WTC11 (cell line): Measurements from ENCODE around the gene ZBTB32. TPM values are rescaled to one million over a fixed set of nuclear protein-coding genes. Genes with fewer than 3 reads are reported as not detected.
"Not testable (repeated sequence)": the region's sequence is repeated elsewhere in the genome, so short reads cannot be mapped to it uniquely, and the experiment has no call there.

Source experiments
- ATAC-seq: fragments of 200-7000 bp; cut with Tn5 transposase; 2 replicates; pipeline ENCODE4 v1.10.0; 2021; ENCODE audit warnings: mild to moderate bottlenecking, moderate library complexity
- CTCF ChIA-PET: fragments of 300-600 bp; sonication (Branson Sonifier 250); formaldehyde crosslinking; loops from one replicate; lab custom pipeline; 2021; ENCODE audit warnings: antibody characterized with exemption; lab: Charles Lee
- POLR2A ChIA-PET: fragments of 350-600 bp; sonication (Branson Sonifier 250); formaldehyde crosslinking; loops from one replicate; lab custom pipeline; 2021; ENCODE audit warnings: antibody characterized with exemption; lab: Charles Lee
- DNase-seq: peaks from one replicate; pipeline ENCODE4 v3.0.0; 2021; ENCODE audit warnings: low spot score
- H3K27ac Mint-ChIP-seq: 2 replicates; pipeline ENCODE4 v1.8.0; 2021; ENCODE audit warnings: mixed read lengths
- H3K27me3 Mint-ChIP-seq: 2 replicates; pipeline ENCODE4 v1.8.0; 2021; ENCODE audit warnings: low read depth, mild to moderate bottlenecking, moderate library complexity, mixed read lengths
- H3K36me3 Mint-ChIP-seq: 2 replicates; pipeline ENCODE4 v1.8.0; 2021; ENCODE audit warnings: mixed read lengths
- H3K4me1 Mint-ChIP-seq: 2 replicates; pipeline ENCODE4 v1.8.0; 2022; ENCODE audit warnings: mixed read lengths
- H3K4me3 Mint-ChIP-seq: 2 replicates; pipeline ENCODE4 v1.8.0; 2021; ENCODE audit warnings: mild to moderate bottlenecking, moderate library complexity, mixed read lengths
- H3K9me3 Mint-ChIP-seq: 2 replicates; pipeline ENCODE4 v1.8.0; 2021; ENCODE audit warnings: mixed read lengths
- ATF1 ChIP-seq: sonication (generic); formaldehyde crosslinking; IDR thresholded peaks from 2 replicates; pipeline ENCODE4 v1.8.1; 2023; ENCODE audit warnings: mild to moderate bottlenecking, moderate library complexity, missing genetic modification reagents
- FOXK1 ChIP-seq: sonication (generic); formaldehyde crosslinking; IDR thresholded peaks from 2 replicates; pipeline ENCODE4 v1.8.0; 2022; ENCODE audit warnings: mild to moderate bottlenecking, moderate library complexity, missing genetic modification reagents
- JUN ChIP-seq: sonication (generic); formaldehyde crosslinking; IDR thresholded peaks from 2 replicates; pipeline ENCODE4 v1.8.0; 2023; ENCODE audit warnings: mild to moderate bottlenecking, missing genetic modification reagents
- NFYB ChIP-seq: sonication (generic); formaldehyde crosslinking; conservative IDR thresholded peaks from 2 replicates; pipeline ENCODE4 v1.8.0; 2022; ENCODE audit warnings: low read depth, missing genetic modification reagents
- NR1H2 ChIP-seq: sonication (generic); formaldehyde crosslinking; IDR thresholded peaks from 2 replicates; pipeline ENCODE4 v1.9.0; 2021; ENCODE audit warnings: mild to moderate bottlenecking, moderate library complexity, missing genetic modification reagents
- PRRX2 ChIP-seq: fragments of 250-450 bp; sonication (Bioruptor Pico); IDR thresholded peaks from 2 replicates; pipeline ENCODE4 v1.8.0; 2021; ENCODE audit warnings: mild to moderate bottlenecking
- SOX15 ChIP-seq: fragments of 250-450 bp; sonication (Bioruptor Pico); IDR thresholded peaks from 2 replicates; pipeline ENCODE4 v1.9.0; 2021; ENCODE audit warnings: mild to moderate bottlenecking
- ZNF396 ChIP-seq: fragments of 250-450 bp; sonication (Bioruptor Pico); IDR thresholded peaks from 2 replicates; pipeline ENCODE4 v1.8.0; 2021; ENCODE audit warnings: mild to moderate bottlenecking, moderate library complexity, borderline replicate concordance
- total RNA-seq: library from RNA; stranded (reverse); gene quantifications from 3 replicates; pipeline ENCODE4 v1.2.3, GENCODE V29; 2021
- TF ChIP-seq, protein P1 (sequence below): sonication (generic); formaldehyde crosslinking; IDR thresholded peaks from 2 replicates; pipeline ENCODE4 v1.8.1; 2022; ENCODE audit warnings: missing genetic modification reagents, borderline replicate concordance
- TF ChIP-seq, protein P2 (sequence below): fragments of 250-450 bp; sonication (Bioruptor Pico); IDR thresholded peaks from 2 replicates; pipeline ENCODE4 v2.1.2; 2022; ENCODE audit warnings: mild to moderate bottlenecking, moderate library complexity
- TF ChIP-seq, protein P3 (sequence below): sonication (generic); formaldehyde crosslinking; IDR thresholded peaks from 2 replicates; pipeline ENCODE4 v1.8.0; 2022; ENCODE audit warnings: mild to moderate bottlenecking, missing genetic modification reagents
- TF ChIP-seq, protein P4 (sequence below): sonication (generic); formaldehyde crosslinking; IDR thresholded peaks from 2 replicates; pipeline ENCODE4 v1.8.1; 2022; ENCODE audit warnings: low read depth, missing genetic modification reagents, borderline replicate concordance
- TF ChIP-seq, protein P5 (sequence below): sonication (generic); formaldehyde crosslinking; IDR thresholded peaks from 2 replicates; pipeline ENCODE4 v1.8.0; 2023; ENCODE audit warnings: missing genetic modification reagents
- TF ChIP-seq, protein P6 (sequence below): sonication (generic); formaldehyde crosslinking; conservative IDR thresholded peaks from 2 replicates; pipeline ENCODE4 v1.8.1; 2022; ENCODE audit warnings: mild to moderate bottlenecking, missing genetic modification reagents
- TF ChIP-seq, protein P7 (sequence below): sonication (generic); formaldehyde crosslinking; IDR thresholded peaks from 2 replicates; pipeline ENCODE4 v1.8.1; 2023; ENCODE audit warnings: mild to moderate bottlenecking, missing genetic modification reagents
- TF ChIP-seq, protein P8 (sequence below): sonication (generic); formaldehyde crosslinking; IDR thresholded peaks from 2 replicates; pipeline ENCODE4 v1.8.1; 2023; ENCODE audit warnings: mild to moderate bottlenecking, missing genetic modification reagents

Gene ZBTB32
- total RNA-seq, 1 experiment from 2014 or later = 0.11 TPM

DNA sequence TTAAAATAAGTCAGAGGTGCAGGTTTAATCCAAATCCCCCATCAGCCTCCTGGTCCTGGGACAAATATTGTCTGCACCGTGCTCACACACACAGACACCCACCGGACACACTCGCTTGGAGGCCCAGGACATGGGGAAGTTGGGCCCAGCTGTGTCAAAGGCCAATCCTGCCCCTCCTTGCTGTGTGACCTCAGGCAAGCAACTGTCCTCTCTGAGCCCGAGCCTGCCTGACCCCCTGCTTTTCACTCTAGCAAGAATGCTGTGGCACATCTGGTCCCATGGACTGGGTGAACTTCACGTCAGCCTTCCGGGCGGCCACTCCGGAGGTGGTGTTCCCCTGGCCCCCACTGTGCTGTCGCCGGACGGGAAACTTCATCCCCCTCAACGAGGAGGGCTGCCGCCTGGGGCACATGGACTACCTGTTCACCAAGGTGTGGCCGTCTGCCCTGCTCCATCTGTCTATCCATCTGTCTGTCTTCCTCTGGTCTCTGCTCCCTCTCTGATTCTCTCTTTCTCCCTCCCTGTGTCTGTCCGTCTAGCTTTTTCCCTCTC, 28.7 kb upstream of the ZBTB32 start (continued):
- TF ChIP-seq, protein P1, sequence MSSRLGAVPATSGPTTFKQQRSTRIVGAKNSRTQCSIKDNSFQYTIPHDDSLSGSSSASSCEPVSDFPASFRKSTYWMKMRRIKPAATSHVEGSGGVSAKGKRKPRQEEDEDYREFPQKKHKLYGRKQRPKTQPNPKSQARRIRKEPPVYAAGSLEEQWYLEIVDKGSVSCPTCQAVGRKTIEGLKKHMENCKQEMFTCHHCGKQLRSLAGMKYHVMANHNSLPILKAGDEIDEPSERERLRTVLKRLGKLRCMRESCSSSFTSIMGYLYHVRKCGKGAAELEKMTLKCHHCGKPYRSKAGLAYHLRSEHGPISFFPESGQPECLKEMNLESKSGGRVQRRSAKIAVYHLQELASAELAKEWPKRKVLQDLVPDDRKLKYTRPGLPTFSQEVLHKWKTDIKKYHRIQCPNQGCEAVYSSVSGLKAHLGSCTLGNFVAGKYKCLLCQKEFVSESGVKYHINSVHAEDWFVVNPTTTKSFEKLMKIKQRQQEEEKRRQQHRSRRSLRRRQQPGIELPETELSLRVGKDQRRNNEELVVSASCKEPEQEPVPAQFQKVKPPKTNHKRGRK (CRISPR knock-in tag) = no peak
- no peak for TF ChIP-seq JUN (CRISPR knock-in tag)
- TF ChIP-seq FOXK1 = no peak
- TF ChIP-seq, protein P2, sequence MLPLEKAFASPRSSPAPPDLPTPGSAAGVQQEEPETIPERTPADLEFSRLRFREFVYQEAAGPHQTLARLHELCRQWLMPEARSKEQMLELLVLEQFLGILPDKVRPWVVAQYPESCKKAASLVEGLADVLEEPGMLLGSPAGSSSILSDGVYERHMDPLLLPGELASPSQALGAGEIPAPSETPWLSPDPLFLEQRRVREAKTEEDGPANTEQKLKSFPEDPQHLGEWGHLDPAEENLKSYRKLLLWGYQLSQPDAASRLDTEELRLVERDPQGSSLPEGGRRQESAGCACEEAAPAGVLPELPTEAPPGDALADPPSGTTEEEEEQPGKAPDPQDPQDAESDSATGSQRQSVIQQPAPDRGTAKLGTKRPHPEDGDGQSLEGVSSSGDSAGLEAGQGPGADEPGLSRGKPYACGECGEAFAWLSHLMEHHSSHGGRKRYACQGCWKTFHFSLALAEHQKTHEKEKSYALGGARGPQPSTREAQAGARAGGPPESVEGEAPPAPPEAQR (CRISPR knock-in tag) = no peak
- TF ChIP-seq NR1H2 (CRISPR knock-in tag) = no peak
- TF ChIP-seq, protein P3, sequence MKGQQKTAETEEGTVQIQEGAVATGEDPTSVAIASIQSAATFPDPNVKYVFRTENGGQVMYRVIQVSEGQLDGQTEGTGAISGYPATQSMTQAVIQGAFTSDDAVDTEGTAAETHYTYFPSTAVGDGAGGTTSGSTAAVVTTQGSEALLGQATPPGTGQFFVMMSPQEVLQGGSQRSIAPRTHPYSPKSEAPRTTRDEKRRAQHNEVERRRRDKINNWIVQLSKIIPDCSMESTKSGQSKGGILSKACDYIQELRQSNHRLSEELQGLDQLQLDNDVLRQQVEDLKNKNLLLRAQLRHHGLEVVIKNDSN (CRISPR knock-in tag) = no peak

DNA sequence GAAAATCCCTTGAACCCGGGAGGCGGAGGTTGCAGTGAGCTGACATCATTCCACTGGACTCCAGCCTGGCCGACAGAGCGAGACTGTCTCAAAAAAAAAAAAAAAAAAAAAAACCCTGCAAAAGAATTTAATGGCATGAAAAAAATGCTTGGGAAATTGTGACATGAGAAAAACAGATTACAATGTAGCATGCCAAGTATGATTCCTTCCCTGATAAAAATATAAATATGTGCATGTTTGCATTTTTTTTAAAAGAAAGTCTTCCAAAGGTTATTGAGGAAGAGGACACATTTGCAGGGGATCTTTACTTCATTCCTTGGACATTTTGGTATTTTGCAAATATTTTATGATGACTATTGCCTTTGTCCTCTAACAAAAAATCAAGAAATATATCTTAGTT, 14.5 kb upstream of the ZBTB32 start:
- Mint-ChIP-seq H3K27ac (no peak overlapping the region), H3K36me3 (no peaks in the 10 kb centered on the region), H3K27me3 (peaks cover 3% of the 10 kb centered on the region), H3K4me1 (no peaks in the 10 kb centered on the region; the same call in 1 of the 2 replicates), H3K9me3 (no peaks in the 10 kb centered on the region; the same call in 1 of the 2 replicates), H3K4me3 (no peak overlapping the region)
- POLR2A ChIA-PET = interaction anchor here (2.2 kb wide), 1 partner anchor 13 kb away, joined by 4 read pairs; no protein-coding TSS in a partner anchor
- CTCF ChIA-PET = no interaction called here
- DNase-seq (no peak), ATAC-seq (no peak)
- TF ChIP-seq, protein P4, sequence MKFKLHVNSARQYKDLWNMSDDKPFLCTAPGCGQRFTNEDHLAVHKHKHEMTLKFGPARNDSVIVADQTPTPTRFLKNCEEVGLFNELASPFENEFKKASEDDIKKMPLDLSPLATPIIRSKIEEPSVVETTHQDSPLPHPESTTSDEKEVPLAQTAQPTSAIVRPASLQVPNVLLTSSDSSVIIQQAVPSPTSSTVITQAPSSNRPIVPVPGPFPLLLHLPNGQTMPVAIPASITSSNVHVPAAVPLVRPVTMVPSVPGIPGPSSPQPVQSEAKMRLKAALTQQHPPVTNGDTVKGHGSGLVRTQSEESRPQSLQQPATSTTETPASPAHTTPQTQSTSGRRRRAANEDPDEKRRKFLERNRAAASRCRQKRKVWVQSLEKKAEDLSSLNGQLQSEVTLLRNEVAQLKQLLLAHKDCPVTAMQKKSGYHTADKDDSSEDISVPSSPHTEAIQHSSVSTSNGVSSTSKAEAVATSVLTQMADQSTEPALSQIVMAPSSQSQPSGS = no peak

DNA sequence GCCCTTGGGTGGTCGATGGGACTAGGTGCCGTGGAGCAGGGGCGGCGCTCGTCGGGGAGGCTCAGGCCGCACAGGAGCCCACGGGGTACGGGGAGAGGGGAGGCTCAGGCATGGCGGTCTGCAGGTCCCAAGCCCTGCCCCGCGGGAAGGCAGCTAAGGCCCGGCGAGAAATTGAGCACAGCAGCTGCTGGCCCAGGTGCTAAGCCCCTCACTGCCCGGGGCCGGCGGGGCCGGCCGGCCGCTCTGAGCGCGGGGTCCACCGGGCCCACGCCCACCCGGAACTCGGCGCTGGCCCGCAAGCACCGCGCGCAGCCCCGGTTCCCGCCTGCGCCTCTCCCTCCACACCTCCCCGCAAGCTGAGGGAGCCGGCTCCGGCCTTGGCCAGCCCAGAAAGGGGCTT, 13.3 kb upstream of the ZBTB32 start:
- H3K4me1 Mint-ChIP-seq, DNase-seq, H3K9me3 Mint-ChIP-seq, H3K36me3 Mint-ChIP-seq, H3K4me3 Mint-ChIP-seq, CTCF ChIA-PET, ATAC-seq, H3K27me3 Mint-ChIP-seq, H3K27ac Mint-ChIP-seq: not testable (repeated sequence)
- POLR2A ChIA-PET = interaction anchor here (2.2 kb wide), 1 partner anchor 12 kb away, joined by 4 read pairs; no protein-coding TSS in a partner anchor

DNA sequence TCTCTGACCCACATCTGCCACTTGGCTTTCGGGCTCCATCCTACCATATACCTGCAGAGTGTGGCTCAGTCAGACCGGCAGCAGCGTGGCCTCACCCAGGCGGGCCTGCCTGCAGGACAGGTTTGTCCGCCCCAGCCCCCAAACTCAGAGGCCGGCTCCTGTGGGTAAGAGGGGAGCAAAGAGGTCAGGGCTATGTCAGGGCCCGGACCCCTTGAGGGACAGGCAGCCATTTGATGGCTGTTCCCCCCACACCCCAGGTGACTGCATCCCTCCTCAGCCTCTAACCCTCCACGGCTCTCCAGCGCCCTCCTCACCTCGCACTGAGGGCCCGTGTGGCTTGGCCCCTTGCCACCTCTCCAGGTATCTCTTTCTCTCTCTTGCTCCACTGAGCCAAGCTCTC, 12.3 kb upstream of the ZBTB32 start:
- DNase-seq (no peak), ATAC-seq (no peak)
- Mint-ChIP-seq H3K4me1 (no peaks in the 10 kb centered on the region; the same call in 1 of the 2 replicates), H3K4me3 (no peak overlapping the region), H3K9me3 (peaks cover 4% of the 10 kb centered on the region; the same call in 1 of the 2 replicates), H3K27ac (no peak overlapping the region), H3K27me3 (peaks cover 3% of the 10 kb centered on the region), H3K36me3 (no peaks in the 10 kb centered on the region)
- ChIA-PET POLR2A (interaction anchor here (0.6 to 2.2 kb wide), 2 partner anchors 11 to 53 kb away, joined by 4 to 5 read pairs; no protein-coding TSS in a partner anchor), CTCF (interaction anchor here (0.6 to 3.5 kb wide), 9 partner anchors 10 to 358 kb away, joined by 3 to 16 read pairs (median 7); partner anchors contain the start of gene HAUS5)
- TF ChIP-seq ATF1 (CRISPR knock-in tag) = no peak
- TF ChIP-seq, protein P5, sequence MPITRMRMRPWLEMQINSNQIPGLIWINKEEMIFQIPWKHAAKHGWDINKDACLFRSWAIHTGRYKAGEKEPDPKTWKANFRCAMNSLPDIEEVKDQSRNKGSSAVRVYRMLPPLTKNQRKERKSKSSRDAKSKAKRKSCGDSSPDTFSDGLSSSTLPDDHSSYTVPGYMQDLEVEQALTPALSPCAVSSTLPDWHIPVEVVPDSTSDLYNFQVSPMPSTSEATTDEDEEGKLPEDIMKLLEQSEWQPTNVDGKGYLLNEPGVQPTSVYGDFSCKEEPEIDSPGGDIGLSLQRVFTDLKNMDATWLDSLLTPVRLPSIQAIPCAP = no peak
- no peak for TF ChIP-seq ZNF396
- no peak for TF ChIP-seq SOX15 (CRISPR knock-in tag)
- TF ChIP-seq, protein P3 (CRISPR knock-in tag) = no peak
- TF ChIP-seq, protein P6, sequence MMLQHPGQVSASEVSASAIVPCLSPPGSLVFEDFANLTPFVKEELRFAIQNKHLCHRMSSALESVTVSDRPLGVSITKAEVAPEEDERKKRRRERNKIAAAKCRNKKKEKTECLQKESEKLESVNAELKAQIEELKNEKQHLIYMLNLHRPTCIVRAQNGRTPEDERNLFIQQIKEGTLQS (CRISPR knock-in tag) = no peak
- no peak for TF ChIP-seq NFYB
- TF ChIP-seq, protein P7, sequence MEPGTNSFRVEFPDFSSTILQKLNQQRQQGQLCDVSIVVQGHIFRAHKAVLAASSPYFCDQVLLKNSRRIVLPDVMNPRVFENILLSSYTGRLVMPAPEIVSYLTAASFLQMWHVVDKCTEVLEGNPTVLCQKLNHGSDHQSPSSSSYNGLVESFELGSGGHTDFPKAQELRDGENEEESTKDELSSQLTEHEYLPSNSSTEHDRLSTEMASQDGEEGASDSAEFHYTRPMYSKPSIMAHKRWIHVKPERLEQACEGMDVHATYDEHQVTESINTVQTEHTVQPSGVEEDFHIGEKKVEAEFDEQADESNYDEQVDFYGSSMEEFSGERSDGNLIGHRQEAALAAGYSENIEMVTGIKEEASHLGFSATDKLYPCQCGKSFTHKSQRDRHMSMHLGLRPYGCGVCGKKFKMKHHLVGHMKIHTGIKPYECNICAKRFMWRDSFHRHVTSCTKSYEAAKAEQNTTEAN (CRISPR knock-in tag) = no peak
- TF ChIP-seq, protein P8, sequence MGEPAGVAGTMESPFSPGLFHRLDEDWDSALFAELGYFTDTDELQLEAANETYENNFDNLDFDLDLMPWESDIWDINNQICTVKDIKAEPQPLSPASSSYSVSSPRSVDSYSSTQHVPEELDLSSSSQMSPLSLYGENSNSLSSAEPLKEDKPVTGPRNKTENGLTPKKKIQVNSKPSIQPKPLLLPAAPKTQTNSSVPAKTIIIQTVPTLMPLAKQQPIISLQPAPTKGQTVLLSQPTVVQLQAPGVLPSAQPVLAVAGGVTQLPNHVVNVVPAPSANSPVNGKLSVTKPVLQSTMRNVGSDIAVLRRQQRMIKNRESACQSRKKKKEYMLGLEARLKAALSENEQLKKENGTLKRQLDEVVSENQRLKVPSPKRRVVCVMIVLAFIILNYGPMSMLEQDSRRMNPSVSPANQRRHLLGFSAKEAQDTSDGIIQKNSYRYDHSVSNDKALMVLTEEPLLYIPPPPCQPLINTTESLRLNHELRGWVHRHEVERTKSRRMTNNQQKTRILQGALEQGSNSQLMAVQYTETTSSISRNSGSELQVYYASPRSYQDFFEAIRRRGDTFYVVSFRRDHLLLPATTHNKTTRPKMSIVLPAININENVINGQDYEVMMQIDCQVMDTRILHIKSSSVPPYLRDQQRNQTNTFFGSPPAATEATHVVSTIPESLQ (CRISPR knock-in tag) = no peak
- TF ChIP-seq PRRX2 (CRISPR knock-in tag) = no peak
- TF ChIP-seq, protein P1 (CRISPR knock-in tag) = no peak
